ENCODE measurements around the gene ICA1. TPM values are rescaled to one million over a fixed set of nuclear protein-coding genes. Genes with fewer than 3 reads are reported as not detected.

Gene ICA1
- total RNA-seq, 1 donor from 2014 or later, result 0.72 TPM

DNA sequence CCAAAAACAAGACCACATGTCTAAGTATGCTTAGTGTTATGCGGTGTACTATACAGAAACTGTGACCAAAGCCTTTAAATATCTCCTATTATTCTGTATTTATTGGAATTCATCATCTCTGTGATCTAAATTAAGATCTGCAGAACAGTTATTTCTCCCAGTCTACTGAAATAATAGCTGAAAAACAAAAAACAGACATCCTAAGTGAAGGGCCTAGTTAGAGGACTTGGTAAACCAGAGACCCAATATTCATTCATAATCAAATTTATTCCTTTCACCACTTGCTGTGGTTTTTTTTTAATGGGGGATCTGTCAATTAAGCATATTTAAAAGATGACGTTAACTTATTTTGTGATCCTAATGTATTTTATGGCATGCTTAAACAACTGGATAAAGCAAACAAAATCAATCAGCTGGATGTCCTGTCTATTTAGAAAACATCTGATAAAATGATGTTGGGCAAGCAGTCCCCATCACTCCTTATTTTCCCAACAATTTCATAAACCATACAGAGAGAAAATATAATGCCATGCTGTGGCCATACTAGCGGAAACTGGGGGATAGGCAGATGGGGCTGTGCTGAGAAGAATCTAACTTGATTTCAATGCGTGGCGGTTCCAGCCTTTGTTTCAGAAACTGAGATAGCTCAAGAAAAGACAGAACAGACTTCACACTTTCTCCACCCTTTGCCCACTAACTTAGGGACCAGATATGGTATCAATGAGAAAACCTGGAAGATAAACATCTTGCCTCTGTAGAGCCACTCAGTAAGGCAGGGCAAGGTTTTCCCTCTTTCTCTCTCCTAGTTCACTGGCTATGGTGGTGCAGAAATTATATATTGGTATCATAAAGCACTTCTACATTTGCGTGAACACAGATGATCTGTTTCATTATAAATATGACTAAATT lies 32.9 kb downstream of the ICA1 start:
- Mint-ChIP-seq H3K27ac (no peak overlapping the region), H3K4me3 (no peak overlapping the region), H3K36me3 (ENCODE audit: low read depth) (no peaks in the 10 kb centered on the region), H3K4me1 (no peaks in the 10 kb centered on the region), H3K27me3 (peaks cover 25% of the 10 kb centered on the region), H3K9me3 (no peaks in the 10 kb centered on the region)
- no peak for DNase-seq
- intact Hi-C loops (cut with micrococcal nuclease), result no loop called here

DNA sequence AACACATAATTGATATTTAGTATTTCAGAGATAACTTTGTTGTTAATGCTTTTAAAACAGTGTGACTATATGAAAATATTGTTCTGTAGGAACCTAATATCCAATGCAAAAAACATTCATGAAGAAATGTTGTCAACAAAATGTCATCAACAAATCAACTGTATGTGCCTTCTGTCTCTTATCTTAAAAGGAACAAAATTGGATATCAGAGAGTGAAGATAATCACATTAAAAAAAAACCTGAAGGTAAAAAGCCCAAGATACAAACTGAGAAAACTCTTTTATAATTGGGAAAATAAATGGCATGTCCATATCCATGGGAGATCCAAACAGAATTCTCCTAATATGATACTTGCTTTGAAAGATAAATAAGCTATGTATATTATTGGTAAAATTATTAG lies 33.9 kb downstream of the ICA1 start:
- no peak overlapping the region for H3K27ac Mint-ChIP-seq
- intact Hi-C loops (cut with micrococcal nuclease), result no loop called here
- H3K36me3 Mint-ChIP-seq (ENCODE audit: low read depth), result no peaks in the 10 kb centered on the region
- H3K4me1 Mint-ChIP-seq, result no peaks in the 10 kb centered on the region
- DNase-seq, result no peak
- no peaks in the 10 kb centered on the region for H3K9me3 Mint-ChIP-seq
- peaks cover 27% of the 10 kb centered on the region for H3K27me3 Mint-ChIP-seq
- no peak overlapping the region for H3K4me3 Mint-ChIP-seq

DNA sequence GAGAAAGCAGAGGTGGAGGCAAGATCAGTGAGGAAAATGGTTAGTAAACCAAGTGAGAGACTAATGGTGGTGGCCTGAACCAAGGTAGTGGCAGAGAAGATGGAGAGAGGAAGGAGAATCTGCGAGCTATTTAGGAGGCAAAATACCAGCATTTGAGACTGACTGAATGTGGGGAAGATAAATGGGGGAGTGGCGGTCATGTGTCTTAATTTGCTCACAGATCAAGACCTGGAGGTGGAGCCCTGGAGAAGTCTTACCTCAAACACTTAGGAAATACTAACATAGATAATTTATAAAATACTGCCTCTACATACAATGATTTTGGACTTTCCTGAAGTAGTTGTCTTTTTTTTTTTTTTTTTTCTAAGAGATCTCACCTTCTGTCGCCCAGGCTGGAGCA lies 34.7 kb downstream of the ICA1 start:
- Mint-ChIP-seq H3K27me3 (peaks cover 27% of the 10 kb centered on the region), H3K27ac (no peak overlapping the region), H3K4me3 (no peak overlapping the region), H3K4me1 (no peaks in the 10 kb centered on the region), H3K36me3 (ENCODE audit: low read depth) (no peaks in the 10 kb centered on the region), H3K9me3 (no peaks in the 10 kb centered on the region)
- intact Hi-C loops (cut with micrococcal nuclease), result no loop called here
- DNase-seq, result no peak

DNA sequence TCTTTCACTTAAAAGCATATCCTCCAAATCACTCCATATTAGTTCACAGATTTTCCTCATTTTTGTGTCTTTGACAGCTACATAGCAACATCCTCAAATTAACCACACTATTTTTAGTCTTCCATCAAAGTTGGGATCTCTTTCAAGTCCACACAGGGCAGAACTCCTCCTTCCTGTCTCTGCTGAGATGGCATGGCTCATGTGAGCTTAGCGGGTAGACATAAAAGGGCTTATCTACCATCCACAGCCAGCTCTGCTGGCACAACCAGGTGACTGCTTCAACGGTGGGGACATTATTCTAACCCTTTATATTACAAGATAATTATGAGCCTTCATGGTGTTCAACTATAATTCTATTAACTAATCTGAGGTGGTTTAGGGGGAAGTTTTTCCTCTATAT lies 35.5 kb downstream of the ICA1 start:
- no peaks in the 10 kb centered on the region for H3K36me3 Mint-ChIP-seq (ENCODE audit: low read depth)
- intact Hi-C loops (cut with micrococcal nuclease), result no loop called here
- peaks cover 27% of the 10 kb centered on the region for H3K27me3 Mint-ChIP-seq
- H3K9me3 Mint-ChIP-seq, result no peaks in the 10 kb centered on the region
- no peak for DNase-seq
- H3K4me3 Mint-ChIP-seq, result no peak overlapping the region
- H3K4me1 Mint-ChIP-seq, result no peaks in the 10 kb centered on the region
- no peak overlapping the region for H3K27ac Mint-ChIP-seq

DNA sequence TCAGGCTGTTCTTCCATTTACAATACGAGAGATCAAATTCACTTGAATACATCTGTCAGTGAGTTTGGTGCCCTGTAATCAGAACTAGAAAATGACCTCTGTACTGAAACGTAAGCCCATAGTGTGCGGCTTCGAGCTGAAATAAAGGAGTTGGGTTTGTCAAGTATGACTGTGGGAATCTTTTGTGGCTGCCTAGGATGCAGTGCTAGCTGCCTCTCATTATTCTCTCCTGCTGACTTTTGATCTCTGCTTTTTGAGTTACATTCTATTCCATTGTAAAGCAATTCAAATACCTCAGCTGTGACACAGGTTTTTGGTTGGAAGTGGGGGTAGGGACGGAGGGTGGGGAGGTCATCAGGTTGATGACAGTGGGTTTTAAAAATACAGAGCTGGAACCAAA lies 40.4 kb downstream of the ICA1 start:
- H3K27me3 Mint-ChIP-seq, result peaks cover 18% of the 10 kb centered on the region
- peaks cover 2% of the 10 kb centered on the region for H3K4me1 Mint-ChIP-seq
- intact Hi-C loops (cut with micrococcal nuclease), result no loop called here
- no peaks in the 10 kb centered on the region for H3K36me3 Mint-ChIP-seq (ENCODE audit: low read depth)
- no peak overlapping the region for H3K27ac Mint-ChIP-seq
- H3K9me3 Mint-ChIP-seq, result no peaks in the 10 kb centered on the region
- DNase-seq, result no peak
- H3K4me3 Mint-ChIP-seq, result no peak overlapping the region

DNA sequence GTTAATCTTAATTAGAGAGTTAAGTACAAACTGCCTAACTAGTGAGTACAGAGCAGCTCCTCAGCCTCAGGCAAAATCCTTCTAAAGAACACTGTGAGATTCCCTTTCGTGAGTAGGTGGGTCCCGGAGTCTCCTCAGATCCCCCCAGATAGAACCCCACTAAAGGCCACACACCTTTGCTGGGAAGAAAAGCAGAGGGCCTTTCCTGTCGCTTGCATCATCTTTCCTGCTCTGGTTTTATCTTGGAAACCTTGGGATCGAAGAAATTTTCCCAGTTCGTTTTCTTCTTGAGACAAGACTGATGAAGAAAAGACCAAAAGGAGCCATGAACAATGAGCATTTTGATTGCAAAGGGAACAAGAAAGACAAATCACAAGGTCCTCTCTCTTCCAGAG lies 40.9 kb downstream of the ICA1 start:
- no peaks in the 10 kb centered on the region for H3K9me3 Mint-ChIP-seq
- peaks cover 15% of the 10 kb centered on the region for H3K27me3 Mint-ChIP-seq
- peaks cover 2% of the 10 kb centered on the region for H3K4me1 Mint-ChIP-seq
- DNase-seq, result no peak
- intact Hi-C loops (cut with micrococcal nuclease), result no loop called here
- H3K36me3 Mint-ChIP-seq (ENCODE audit: low read depth), result no peaks in the 10 kb centered on the region
- H3K4me3 Mint-ChIP-seq, result no peak overlapping the region
- no peak overlapping the region for H3K27ac Mint-ChIP-seq

DNA sequence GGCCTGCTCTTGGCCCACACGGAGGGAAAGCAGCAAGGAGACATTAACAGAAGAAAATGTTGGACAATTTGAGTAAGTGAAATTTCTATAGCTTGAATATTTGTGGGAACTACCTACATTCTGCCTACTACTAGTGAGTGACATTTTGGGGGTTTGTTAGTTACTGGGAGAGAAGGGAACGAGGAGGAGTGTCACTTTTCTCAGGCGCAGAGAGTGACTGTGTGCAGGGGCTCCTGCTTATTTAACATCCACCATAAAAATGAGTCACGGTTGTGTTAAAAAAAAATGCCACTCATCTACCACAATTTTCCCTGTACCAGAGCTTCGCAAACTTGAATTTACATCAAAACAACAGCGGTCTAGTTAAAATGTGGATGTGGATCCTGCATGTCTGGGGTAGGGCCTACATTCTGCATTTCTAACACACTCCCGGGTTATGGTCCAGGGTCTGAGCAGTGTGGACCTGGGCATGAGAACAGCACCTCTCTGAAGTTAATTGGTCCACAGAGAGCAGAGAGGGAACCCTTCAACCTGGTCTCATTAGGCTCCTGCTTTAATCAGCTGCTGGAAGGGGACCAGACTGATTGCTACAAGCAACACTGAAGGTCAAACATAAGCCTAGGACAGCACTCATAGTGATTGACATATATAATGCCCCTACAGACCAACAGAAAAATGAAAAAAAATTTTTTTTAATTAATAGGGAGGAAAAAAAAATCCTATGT lies 41.4 kb downstream of the ICA1 start:
- Mint-ChIP-seq H3K27ac (no peak overlapping the region), H3K27me3 (peaks cover 15% of the 10 kb centered on the region), H3K4me3 (no peak overlapping the region), H3K4me1 (peaks cover 2% of the 10 kb centered on the region), H3K9me3 (no peaks in the 10 kb centered on the region), H3K36me3 (ENCODE audit: low read depth) (no peaks in the 10 kb centered on the region)
- no peak for DNase-seq
- intact Hi-C loops (cut with micrococcal nuclease), result no loop called here

DNA sequence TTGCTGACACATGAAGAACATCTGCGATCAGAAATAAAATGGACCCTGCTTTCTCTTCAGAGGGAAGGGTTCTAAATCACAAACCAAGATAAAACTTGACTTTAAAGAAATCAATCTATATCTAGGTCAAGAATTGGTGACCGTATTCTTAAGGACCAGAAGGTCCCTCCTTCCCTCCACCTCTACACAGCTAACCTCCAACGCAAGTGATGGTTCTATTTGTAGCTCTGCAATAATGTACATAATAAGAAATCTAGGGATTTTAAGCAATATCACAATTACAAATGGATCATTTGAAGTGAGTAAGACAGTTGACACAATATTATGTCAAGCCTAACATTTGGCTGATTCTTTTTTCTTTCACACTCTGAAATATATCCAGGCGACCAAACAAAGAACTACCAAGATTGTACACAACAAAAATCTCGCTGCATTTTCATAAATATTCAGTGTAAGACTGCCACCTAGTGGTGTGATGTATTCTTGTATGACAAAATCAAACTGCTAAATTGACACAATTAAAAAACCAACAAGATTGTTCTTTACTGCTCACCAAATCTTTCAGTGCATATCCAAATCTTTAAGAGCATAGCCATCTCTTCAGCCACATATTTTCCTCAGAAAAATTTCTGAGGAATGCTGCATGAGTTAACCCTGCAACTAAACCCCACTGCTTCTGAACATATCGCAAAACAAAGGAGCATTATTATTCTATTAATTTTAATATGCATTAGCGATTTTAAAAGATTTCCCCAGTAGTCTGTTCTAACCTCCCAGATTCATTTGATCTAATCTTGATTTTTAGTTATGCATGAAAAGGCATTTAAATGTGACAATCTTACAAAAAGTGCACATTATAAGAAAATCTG lies 44.5 kb downstream of the ICA1 start:
- Mint-ChIP-seq H3K4me1 (peaks cover 4% of the 10 kb centered on the region), H3K27me3 (no peaks in the 10 kb centered on the region), H3K9me3 (no peaks in the 10 kb centered on the region), H3K4me3 (no peak overlapping the region), H3K27ac (no peak overlapping the region), H3K36me3 (ENCODE audit: low read depth) (no peaks in the 10 kb centered on the region)
- intact Hi-C loops (cut with micrococcal nuclease), result loop anchor here (1.0 to 10.0 kb wide), 8 partner anchors 80 to 1114 kb away; no protein-coding TSS in a partner anchor
- peak; percentile 86 for DNase-seq

DNA sequence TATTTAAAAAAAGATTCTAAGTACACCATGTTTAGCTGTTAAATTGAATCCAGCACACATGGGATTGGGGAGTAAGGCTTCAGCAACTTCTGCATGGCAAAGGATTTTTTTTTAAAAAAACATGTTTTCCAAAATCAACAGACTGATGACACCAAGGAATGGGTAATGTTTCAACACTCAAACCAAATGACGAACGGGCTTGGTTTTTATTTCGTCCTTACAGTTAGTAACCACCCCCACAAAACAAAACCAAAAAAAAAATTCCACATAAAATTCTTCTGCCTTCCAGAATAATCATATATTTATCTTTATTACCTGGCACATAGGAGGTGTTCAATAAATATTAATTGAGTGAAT lies 45.7 kb downstream of the ICA1 start:
- no peak for DNase-seq

DNA sequence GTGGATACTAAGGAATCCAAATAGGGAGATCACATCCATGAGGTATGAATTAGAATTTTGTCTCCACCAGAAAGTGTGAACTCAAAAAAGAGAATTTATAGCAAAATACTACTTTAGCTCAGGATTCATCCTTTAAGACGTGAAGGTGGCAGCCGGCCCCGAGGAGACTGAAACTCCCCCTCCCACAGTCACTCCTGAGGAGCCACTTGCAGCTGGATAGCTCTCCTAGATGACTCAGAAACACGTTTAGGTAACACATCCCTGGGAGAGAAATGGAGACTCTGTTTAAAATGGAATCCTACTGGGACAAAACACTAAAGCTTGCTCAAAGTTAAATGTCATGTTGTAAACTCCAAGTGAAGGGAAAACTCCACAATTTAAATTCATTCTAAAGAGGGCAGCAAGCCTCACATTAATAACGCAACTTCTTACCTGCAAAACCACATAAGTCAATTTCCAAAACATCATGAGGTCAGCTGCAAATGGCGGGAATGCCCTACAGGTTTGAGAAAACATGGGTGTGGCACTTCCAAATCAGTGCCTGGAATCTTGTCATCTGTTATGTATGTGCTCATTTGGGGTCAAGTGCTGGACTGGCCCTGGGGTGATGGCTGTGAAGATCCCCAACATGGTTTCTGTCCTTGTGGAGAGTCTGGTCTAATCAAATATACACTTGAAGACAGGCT lies 46.2 kb downstream of the ICA1 start:
- H3K36me3 Mint-ChIP-seq (ENCODE audit: low read depth), result no peaks in the 10 kb centered on the region
- no peaks in the 10 kb centered on the region for H3K9me3 Mint-ChIP-seq
- no peaks in the 10 kb centered on the region for H3K27me3 Mint-ChIP-seq
- no peak overlapping the region for H3K27ac Mint-ChIP-seq
- intact Hi-C loops (cut with micrococcal nuclease), result loop anchor here (5.0 to 10.0 kb wide), 3 partner anchors 82 to 791 kb away; no protein-coding TSS in a partner anchor
- DNase-seq, result no peak
- peaks cover 4% of the 10 kb centered on the region for H3K4me1 Mint-ChIP-seq
- no peak overlapping the region for H3K4me3 Mint-ChIP-seq

More for the DNA sequence above, 45.7 kb downstream of the ICA1 start:
- H3K27ac Mint-ChIP-seq, result no peak overlapping the region
- no peak overlapping the region for H3K4me3 Mint-ChIP-seq
- H3K36me3 Mint-ChIP-seq (ENCODE audit: low read depth), result no peaks in the 10 kb centered on the region
- peaks cover 4% of the 10 kb centered on the region for H3K4me1 Mint-ChIP-seq
- no peaks in the 10 kb centered on the region for H3K27me3 Mint-ChIP-seq
- intact Hi-C loops (cut with micrococcal nuclease), result loop anchor here (5.0 to 10.0 kb wide), 3 partner anchors 81 to 792 kb away; no protein-coding TSS in a partner anchor
- no peaks in the 10 kb centered on the region for H3K9me3 Mint-ChIP-seq

DNA sequence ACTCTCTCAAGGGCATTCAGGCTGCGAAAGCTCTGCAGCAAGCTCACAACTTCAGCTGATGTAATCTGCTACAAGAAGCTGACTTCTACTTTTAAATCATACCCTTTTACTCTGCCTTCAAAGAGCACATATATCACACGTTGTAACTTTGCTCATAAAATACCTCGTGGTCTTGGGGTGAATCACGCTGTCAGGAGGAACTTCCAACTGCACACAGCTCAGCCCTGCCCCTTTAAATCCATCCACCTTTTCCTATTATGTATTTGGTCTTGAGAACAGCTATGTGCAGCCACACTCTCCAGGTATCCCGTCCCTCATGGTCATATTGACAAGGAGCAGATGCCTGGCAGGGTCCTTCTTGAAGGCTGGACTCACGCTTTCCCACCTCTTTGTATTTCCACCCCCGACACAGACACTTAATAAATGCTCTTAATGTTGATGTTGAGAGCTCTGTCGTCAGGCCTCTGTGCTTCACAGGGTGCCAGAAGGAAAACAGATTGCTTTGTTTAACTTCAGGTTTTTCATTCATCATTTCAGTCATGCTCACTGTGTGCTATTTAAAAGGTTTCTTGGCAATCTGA lies 47.6 kb downstream of the ICA1 start:
- H3K36me3 Mint-ChIP-seq (ENCODE audit: low read depth), result no peaks in the 10 kb centered on the region
- no peaks in the 10 kb centered on the region for H3K27me3 Mint-ChIP-seq
- peaks cover 4% of the 10 kb centered on the region for H3K4me1 Mint-ChIP-seq
- no peak for DNase-seq
- no peaks in the 10 kb centered on the region for H3K9me3 Mint-ChIP-seq
- intact Hi-C loops (cut with micrococcal nuclease), result loop anchor here (10.0 kb wide), 1 partner anchor 790 kb away; no protein-coding TSS in a partner anchor
- no peak overlapping the region for H3K27ac Mint-ChIP-seq
- no peak overlapping the region for H3K4me3 Mint-ChIP-seq

DNA sequence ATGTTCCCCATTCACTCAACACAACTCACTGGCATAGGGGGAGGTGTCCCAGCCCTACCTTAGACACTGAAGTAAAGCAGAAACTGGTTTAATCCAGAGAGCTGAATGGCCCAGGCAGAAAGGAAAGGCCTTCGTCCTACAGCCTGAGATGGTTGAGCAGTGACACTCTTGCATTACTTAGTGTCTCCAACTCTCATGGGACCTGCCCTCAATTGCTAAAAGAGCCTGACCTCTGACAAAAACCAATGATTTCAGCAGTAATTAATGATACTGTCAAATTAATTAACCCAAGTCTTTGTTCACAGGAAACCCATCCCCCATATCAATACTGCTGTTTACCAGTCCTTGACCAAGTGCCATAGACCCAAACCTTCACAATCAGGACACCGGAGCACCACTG lies 48.6 kb downstream of the ICA1 start:
- Mint-ChIP-seq H3K27me3 (peaks cover 2% of the 10 kb centered on the region), H3K27ac (no peak overlapping the region), H3K36me3 (ENCODE audit: low read depth) (no peaks in the 10 kb centered on the region), H3K9me3 (no peaks in the 10 kb centered on the region), H3K4me3 (no peak overlapping the region), H3K4me1 (peaks cover 4% of the 10 kb centered on the region)
- DNase-seq, result no peak
- intact Hi-C loops (cut with micrococcal nuclease), result loop anchor here (10.0 kb wide), 1 partner anchor 789 kb away; no protein-coding TSS in a partner anchor

DNA sequence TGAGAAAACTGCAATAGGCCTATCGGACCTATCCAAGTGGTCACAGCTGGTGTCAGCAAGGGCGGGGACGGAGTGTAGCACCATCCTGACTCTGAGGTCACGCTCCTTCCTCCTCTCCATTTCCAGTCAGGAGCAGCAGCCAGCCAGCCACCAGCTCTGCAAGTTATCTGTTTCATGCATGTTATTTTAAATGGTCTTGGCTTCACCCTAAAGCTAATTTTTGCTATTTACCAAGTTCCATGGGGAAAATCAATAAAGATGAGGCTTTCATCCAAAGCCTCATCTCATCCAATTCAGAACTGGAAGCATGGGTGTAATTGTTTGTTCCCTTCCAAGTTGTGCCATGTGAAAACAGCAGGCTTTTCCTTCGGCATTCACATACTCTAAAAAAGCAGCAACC lies 49.3 kb downstream of the ICA1 start:
- Mint-ChIP-seq H3K27me3 (peaks cover 2% of the 10 kb centered on the region), H3K9me3 (no peaks in the 10 kb centered on the region), H3K4me1 (peaks cover 4% of the 10 kb centered on the region), H3K27ac (no peak overlapping the region), H3K36me3 (ENCODE audit: low read depth) (no peaks in the 10 kb centered on the region), H3K4me3 (no peak overlapping the region)
- no peak for DNase-seq
- intact Hi-C loops (cut with micrococcal nuclease), result loop anchor here (10.0 kb wide), 1 partner anchor 788 kb away; no protein-coding TSS in a partner anchor

Measured in activated CD4-positive, alpha-beta T cell treated with anti-CD3 and anti-CD28 coated beads, Interleukin-2, amount 10 ng/mL, durations not matched to agents 24 days and 14 days (primary cell).